Measurements from ENCODE around the gene OR6B1.

Gene OR6B1

GRCh38 chr7:143965280-143965679 is 34.8 kb upstream of the OR6B1 start:
- ChIA-PET CTCF (no interaction called here), POLR2A (no interaction called here)
- no peak for DNase-seq (ENCODE audit: extremely low spot score)

GRCh38 chr7:143967398-143967797 is 32.7 kb upstream of the OR6B1 start:
- ChIA-PET POLR2A (no interaction called here), CTCF (interaction anchor here (0.8 kb wide), 1 partner anchor 25 kb away, joined by 3 read pairs; no protein-coding TSS in a partner anchor)
- TF ChIP-seq, protein P1, sequence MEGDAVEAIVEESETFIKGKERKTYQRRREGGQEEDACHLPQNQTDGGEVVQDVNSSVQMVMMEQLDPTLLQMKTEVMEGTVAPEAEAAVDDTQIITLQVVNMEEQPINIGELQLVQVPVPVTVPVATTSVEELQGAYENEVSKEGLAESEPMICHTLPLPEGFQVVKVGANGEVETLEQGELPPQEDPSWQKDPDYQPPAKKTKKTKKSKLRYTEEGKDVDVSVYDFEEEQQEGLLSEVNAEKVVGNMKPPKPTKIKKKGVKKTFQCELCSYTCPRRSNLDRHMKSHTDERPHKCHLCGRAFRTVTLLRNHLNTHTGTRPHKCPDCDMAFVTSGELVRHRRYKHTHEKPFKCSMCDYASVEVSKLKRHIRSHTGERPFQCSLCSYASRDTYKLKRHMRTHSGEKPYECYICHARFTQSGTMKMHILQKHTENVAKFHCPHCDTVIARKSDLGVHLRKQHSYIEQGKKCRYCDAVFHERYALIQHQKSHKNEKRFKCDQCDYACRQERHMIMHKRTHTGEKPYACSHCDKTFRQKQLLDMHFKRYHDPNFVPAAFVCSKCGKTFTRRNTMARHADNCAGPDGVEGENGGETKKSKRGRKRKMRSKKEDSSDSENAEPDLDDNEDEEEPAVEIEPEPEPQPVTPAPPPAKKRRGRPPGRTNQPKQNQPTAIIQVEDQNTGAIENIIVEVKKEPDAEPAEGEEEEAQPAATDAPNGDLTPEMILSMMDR (IDR thresholded peaks at IDR 0.05; ENCODE audit: control extremely low read depth, extremely low read depth, low read depth, missing control alignments) = no peak

More at GRCh38 chr7:143965280-143965679, 34.8 kb upstream of the OR6B1 start:
- TF ChIP-seq, protein P1 (IDR thresholded peaks at IDR 0.05; ENCODE audit: control extremely low read depth, extremely low read depth, low read depth, missing control alignments) = no peak

GRCh38 chr7:143973870-143974416 is 26.2 kb upstream of the OR6B1 start:
- ChIA-PET CTCF (no interaction called here), POLR2A (no interaction called here)
- no peak for DNase-seq (ENCODE audit: extremely low spot score)
- TF ChIP-seq, protein P1 (IDR thresholded peaks at IDR 0.05; ENCODE audit: control extremely low read depth, extremely low read depth, low read depth, missing control alignments) = no peak

More at GRCh38 chr7:143967398-143967797, 32.7 kb upstream of the OR6B1 start:
- DNase-seq (ENCODE audit: extremely low spot score) = no peak

DNA sequence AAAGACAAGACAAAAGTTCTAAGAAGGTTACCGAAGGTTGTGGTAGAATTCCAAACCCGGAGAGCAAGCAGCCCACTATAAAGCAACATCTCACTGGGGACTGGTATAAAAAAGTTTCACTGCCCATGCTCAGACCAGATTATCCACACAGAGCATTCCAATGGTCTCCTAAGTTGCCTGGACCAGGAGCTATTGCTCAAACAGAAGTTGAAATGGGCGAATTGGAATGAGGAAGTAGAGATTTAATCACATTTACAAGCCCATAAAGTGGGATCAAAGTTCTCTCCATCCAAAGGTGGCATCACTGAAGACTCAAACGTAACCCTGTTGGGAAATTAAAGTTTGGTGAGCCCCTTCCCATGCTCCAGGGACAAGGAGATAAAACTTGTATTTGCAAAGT is 25.7 kb upstream of the OR6B1 start:
- CTCF ChIA-PET = no interaction called here
- no peak for DNase-seq (ENCODE audit: extremely low spot score)
- POLR2A ChIA-PET = no interaction called here
- TF ChIP-seq, protein P1 (IDR thresholded peaks at IDR 0.05; ENCODE audit: control extremely low read depth, extremely low read depth, low read depth, missing control alignments) = no peak

- ChIA-PET CTCF (interaction anchor here (1.1 to 1.7 kb wide), 5 partner anchors 10 to 74 kb away, joined by 3 to 6 read pairs (median 4); no protein-coding TSS in a partner anchor), POLR2A (no interaction called here)
- TF ChIP-seq, protein P1 (IDR thresholded peaks at IDR 0.05; ENCODE audit: control extremely low read depth, extremely low read depth, low read depth, missing control alignments) = no peak
- DNase-seq (ENCODE audit: extremely low spot score) = no peak
Observed at GRCh38 chr7:143975617-143976016, 24.5 kb upstream of the OR6B1 start.

DNA sequence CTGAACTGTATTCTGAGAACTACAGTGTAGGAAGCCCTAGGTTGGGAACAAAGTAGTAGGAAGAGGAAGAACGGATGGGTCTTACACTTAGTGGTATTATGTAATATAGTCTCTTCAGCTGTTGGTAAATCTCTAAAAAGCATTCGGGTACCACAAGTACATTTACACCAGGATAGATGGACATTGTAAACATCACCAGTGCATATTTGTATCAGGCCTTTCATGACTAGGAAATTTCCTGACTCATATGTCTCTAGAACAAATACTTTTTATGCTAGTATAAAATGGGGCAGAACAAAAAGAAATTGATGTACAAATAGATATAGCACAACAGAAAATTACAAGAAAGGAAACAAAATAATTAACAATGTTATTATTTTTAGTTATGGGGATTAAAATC is 21.5 kb upstream of the OR6B1 start:
- CTCF ChIA-PET = no interaction called here
- POLR2A ChIA-PET = no interaction called here
- TF ChIP-seq, protein P1 (IDR thresholded peaks at IDR 0.05; ENCODE audit: control extremely low read depth, extremely low read depth, low read depth, missing control alignments) = no peak
- no peak for DNase-seq (ENCODE audit: extremely low spot score)

All from GM10248 (cell line).